WTC11 (cell line): ENCODE results near the gene UBP1.

ENCODE experiments used
- CBFB ChIP-seq: sonication (generic); formaldehyde crosslinking; IDR thresholded peaks from 2 replicates; pipeline ENCODE4 v1.8.1; 2022; ENCODE audit warnings: mild to moderate bottlenecking, low read depth, missing genetic modification reagents
- FOXK1 ChIP-seq: sonication (generic); formaldehyde crosslinking; IDR thresholded peaks from 2 replicates; pipeline ENCODE4 v1.8.0; 2022; ENCODE audit warnings: mild to moderate bottlenecking, moderate library complexity, missing genetic modification reagents
- GTF2I ChIP-seq: fragments of 250-450 bp; sonication (Bioruptor Pico); conservative IDR thresholded peaks from 2 replicates; pipeline ENCODE4 v1.4.0; 2021; ENCODE audit warnings: mild to moderate bottlenecking
- MXD4 ChIP-seq: fragments of 250-450 bp; sonication (Bioruptor Pico); IDR thresholded peaks from 2 replicates; pipeline ENCODE4 v1.8.0; 2021; ENCODE audit warnings: mild to moderate bottlenecking, moderate library complexity, borderline replicate concordance
- NFE2L1 ChIP-seq: sonication (generic); formaldehyde crosslinking; IDR thresholded peaks from 2 replicates; pipeline ENCODE4 v1.8.1; 2023; ENCODE audit warnings: missing genetic modification reagents
- TCF7 ChIP-seq: sonication (generic); formaldehyde crosslinking; IDR thresholded peaks from 2 replicates; pipeline ENCODE4 v1.8.0; 2022; ENCODE audit warnings: mild to moderate bottlenecking, low read depth, missing genetic modification reagents, moderate library complexity
- TEAD1 ChIP-seq: sonication (generic); formaldehyde crosslinking; IDR thresholded peaks from 2 replicates; pipeline ENCODE4 v1.8.0; 2022; ENCODE audit warnings: mild to moderate bottlenecking, missing genetic modification reagents
- TEAD4 ChIP-seq: sonication (generic); formaldehyde crosslinking; IDR thresholded peaks from 2 replicates; pipeline ENCODE4 v1.8.0; 2022; ENCODE audit warnings: mild to moderate bottlenecking, missing genetic modification reagents
- TF ChIP-seq, protein P1 (sequence below): fragments of 200-600 bp; IDR thresholded peaks from 2 replicates; pipeline ENCODE4 v1.8.0; 2022; ENCODE audit warnings: antibody characterized with exemption
- TF ChIP-seq, protein P2 (sequence below): sonication (generic); formaldehyde crosslinking; IDR thresholded peaks from 2 replicates; pipeline ENCODE4 v1.8.0; 2022; ENCODE audit warnings: missing genetic modification reagents

- TF ChIP-seq TEAD1 (CRISPR knock-in tag) = no peak
- no peak for TF ChIP-seq FOXK1
- TF ChIP-seq CBFB (CRISPR knock-in tag) = no peak
- TF ChIP-seq, protein P1, sequence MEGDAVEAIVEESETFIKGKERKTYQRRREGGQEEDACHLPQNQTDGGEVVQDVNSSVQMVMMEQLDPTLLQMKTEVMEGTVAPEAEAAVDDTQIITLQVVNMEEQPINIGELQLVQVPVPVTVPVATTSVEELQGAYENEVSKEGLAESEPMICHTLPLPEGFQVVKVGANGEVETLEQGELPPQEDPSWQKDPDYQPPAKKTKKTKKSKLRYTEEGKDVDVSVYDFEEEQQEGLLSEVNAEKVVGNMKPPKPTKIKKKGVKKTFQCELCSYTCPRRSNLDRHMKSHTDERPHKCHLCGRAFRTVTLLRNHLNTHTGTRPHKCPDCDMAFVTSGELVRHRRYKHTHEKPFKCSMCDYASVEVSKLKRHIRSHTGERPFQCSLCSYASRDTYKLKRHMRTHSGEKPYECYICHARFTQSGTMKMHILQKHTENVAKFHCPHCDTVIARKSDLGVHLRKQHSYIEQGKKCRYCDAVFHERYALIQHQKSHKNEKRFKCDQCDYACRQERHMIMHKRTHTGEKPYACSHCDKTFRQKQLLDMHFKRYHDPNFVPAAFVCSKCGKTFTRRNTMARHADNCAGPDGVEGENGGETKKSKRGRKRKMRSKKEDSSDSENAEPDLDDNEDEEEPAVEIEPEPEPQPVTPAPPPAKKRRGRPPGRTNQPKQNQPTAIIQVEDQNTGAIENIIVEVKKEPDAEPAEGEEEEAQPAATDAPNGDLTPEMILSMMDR = no peak
- no peak for TF ChIP-seq GTF2I (CRISPR knock-in tag)
- TF ChIP-seq TEAD4 (CRISPR knock-in tag) = no peak
- no peak for TF ChIP-seq MXD4 (CRISPR knock-in tag)
- TF ChIP-seq NFE2L1 (CRISPR knock-in tag) = no peak
- no peak for TF ChIP-seq TCF7 (CRISPR knock-in tag)
- TF ChIP-seq, protein P2, sequence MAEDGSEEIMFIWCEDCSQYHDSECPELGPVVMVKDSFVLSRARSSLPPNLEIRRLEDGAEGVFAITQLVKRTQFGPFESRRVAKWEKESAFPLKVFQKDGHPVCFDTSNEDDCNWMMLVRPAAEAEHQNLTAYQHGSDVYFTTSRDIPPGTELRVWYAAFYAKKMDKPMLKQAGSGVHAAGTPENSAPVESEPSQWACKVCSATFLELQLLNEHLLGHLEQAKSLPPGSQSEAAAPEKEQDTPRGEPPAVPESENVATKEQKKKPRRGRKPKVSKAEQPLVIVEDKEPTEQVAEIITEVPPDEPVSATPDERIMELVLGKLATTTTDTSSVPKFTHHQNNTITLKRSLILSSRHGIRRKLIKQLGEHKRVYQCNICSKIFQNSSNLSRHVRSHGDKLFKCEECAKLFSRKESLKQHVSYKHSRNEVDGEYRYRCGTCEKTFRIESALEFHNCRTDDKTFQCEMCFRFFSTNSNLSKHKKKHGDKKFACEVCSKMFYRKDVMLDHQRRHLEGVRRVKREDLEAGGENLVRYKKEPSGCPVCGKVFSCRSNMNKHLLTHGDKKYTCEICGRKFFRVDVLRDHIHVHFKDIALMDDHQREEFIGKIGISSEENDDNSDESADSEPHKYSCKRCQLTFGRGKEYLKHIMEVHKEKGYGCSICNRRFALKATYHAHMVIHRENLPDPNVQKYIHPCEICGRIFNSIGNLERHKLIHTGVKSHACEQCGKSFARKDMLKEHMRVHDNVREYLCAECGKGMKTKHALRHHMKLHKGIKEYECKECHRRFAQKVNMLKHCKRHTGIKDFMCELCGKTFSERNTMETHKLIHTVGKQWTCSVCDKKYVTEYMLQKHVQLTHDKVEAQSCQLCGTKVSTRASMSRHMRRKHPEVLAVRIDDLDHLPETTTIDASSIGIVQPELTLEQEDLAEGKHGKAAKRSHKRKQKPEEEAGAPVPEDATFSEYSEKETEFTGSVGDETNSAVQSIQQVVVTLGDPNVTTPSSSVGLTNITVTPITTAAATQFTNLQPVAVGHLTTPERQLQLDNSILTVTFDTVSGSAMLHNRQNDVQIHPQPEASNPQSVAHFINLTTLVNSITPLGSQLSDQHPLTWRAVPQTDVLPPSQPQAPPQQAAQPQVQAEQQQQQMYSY = no peak
Measured at GRCh38 chr3:33392703-33393125, 47.5 kb downstream of the UBP1 start.
